ENCODE results near the gene CBY3. TPM values are rescaled to one million over a fixed set of nuclear protein-coding genes. Genes with fewer than 3 reads are reported as not detected.
"Not testable (repeated sequence)": the region's sequence is repeated elsewhere in the genome, so short reads cannot be mapped to it uniquely, and the experiment has no call there.

Gene CBY3
- total RNA-seq, 4 donors from 2014 or later, result not detected

GRCh38 chr5:179679014-179679674 is 1.7 kb downstream of the CBY3 start:
- Histone ChIP-seq H3K27ac (peak overlapping the region; percentile 88 to 99 (median 92)), H3K4me1 (peaks cover 9 to 12% of the 10 kb centered on the region in 2 donors), H3K27me3 (no peaks in the 10 kb centered on the region), H3K36me3 (no peaks in the 10 kb centered on the region), H3K4me3 (peak overlapping the region; percentile 77 to 100 (median 84)), H3K9me3 (no peaks in the 10 kb centered on the region)
- TF ChIP-seq POLR2A (IDR thresholded peaks at IDR 0.05) (no peak), CTCF (IDR thresholded peaks at IDR 0.05 in 4 of 5, conservative IDR thresholded peaks at IDR 0.05 in 1 of 5) (peak in 3 of 5 experiments; percentile 22 to 45 (median 39))
- ATAC-seq (peak in 1 of 2 donors; percentile 27), DNase-seq (peak; percentile 32 to 57)
- intact Hi-C loops (cut with DNase I; ENCODE audit: low total_unique reads) (loop anchor here (2.0 to 5.0 kb wide), 3 partner anchors 138 to 392 kb away; partner anchors contain the start of genes MRNIP and RNF130), in situ Hi-C loops (cut with MboI; ENCODE audit: low sequenced_read_pairs in 4 of 4) (no loop called here)

GRCh38 chr5:179678223-179679013 is 2.4 kb downstream of the CBY3 start:
- peak; percentile 89 to 94 for DNase-seq
- ATAC-seq, result peak; percentile 96 to 97
- TF ChIP-seq CTCF (IDR thresholded peaks at IDR 0.05 in 4 of 5, conservative IDR thresholded peaks at IDR 0.05 in 1 of 5) (peak in 2 of 5 experiments; percentile 21 to 25), POLR2A (IDR thresholded peaks at IDR 0.05) (peak; percentile 76 to 77)

DNA sequence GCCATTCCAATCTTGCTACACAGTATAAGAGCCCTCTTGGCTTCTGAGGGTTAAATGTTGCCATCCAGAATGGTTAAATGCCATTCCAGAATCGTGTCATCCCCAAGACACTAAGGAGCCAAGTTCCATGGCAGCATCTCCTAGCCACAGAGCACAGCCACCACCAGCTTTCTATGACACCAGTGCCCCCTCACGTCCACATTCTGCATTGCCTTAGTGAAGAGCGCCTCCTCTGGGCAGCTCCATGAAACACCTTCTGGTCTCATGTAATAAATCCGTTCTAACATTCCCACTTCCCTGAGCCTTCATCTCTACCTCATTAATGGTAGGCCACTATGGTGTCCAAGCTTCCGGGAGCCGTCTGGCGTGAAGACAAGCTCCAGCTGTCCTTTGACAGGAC is 12.4 kb downstream of the CBY3 start:
- DNase-seq, result no peak
- TF ChIP-seq POLR2A (IDR thresholded peaks at IDR 0.05) (no peak), CTCF (IDR thresholded peaks at IDR 0.05 in 4 of 5, conservative IDR thresholded peaks at IDR 0.05 in 1 of 5) (peak; percentile 28 to 59 (median 43))
- peak; percentile 47 to 74 for ATAC-seq
- Histone ChIP-seq H3K9me3 (no peaks in the 10 kb centered on the region), H3K36me3 (peaks cover 0 to 5% of the 10 kb centered on the region in 2 donors), H3K4me3 (no peak overlapping the region), H3K27me3 (no peaks in the 10 kb centered on the region), H3K27ac (no peak overlapping the region), H3K4me1 (no peaks in the 10 kb centered on the region)
- in situ Hi-C loops (cut with MboI; ENCODE audit: low sequenced_read_pairs in 4 of 4) (loop anchor here in 1 of 4 donors (25.0 kb wide), 1 partner anchor 819 kb away; the partner anchor contains the start of gene CNOT6), intact Hi-C loops (cut with DNase I; ENCODE audit: low total_unique reads) (loop anchor here (5.0 kb wide), 1 partner anchor 129 kb away; no protein-coding TSS in a partner anchor)

More at GRCh38 chr5:179678223-179679013, 2.4 kb downstream of the CBY3 start:
- H3K9me3 ChIP-seq, result no peaks in the 10 kb centered on the region
- H3K36me3 ChIP-seq, result no peaks in the 10 kb centered on the region
- in situ Hi-C loops (cut with MboI; ENCODE audit: low sequenced_read_pairs in 4 of 4) (no loop called here), intact Hi-C loops (cut with DNase I; ENCODE audit: low total_unique reads) (loop anchor here (1.0 to 5.0 kb wide), 5 partner anchors 20 to 392 kb away; partner anchors contain the start of genes CANX, MAML1, MRNIP and RNF130)
- peak overlapping the region; percentile 88 to 99 (median 92) for H3K27ac ChIP-seq
- no peaks in the 10 kb centered on the region for H3K27me3 ChIP-seq
- peak overlapping the region; percentile 77 to 100 (median 84) for H3K4me3 ChIP-seq
- peaks cover 9 to 12% of the 10 kb centered on the region in 2 donors for H3K4me1 ChIP-seq

- H3K27ac ChIP-seq; ATAC-seq; H3K36me3 ChIP-seq; H3K9me3 ChIP-seq; DNase-seq; H3K27me3 ChIP-seq; H3K4me1 ChIP-seq; H3K4me3 ChIP-seq; intact Hi-C loops (cut with DNase I; ENCODE audit: low total_unique reads): not testable (repeated sequence)
- in situ Hi-C loops (cut with MboI; ENCODE audit: low sequenced_read_pairs in 4 of 4), result loop anchor here in 1 of 4 donors (25.0 kb wide), 1 partner anchor 826 kb away; the partner anchor contains the start of gene CNOT6
Observed at GRCh38 chr5:179661647-179662046, 19.2 kb downstream of the CBY3 start.
